HG03558 (cell line): ENCODE data around the gene PAK1IP1.
"Not testable (repeated sequence)": the region's sequence is repeated elsewhere in the genome, so short reads cannot be mapped to it uniquely, and the experiment has no call there.

Experiments
- ATAC-seq: cut with Tn5 transposase; IDR thresholded peaks from one replicate; pipeline ENCODE4 v1.9.1; 2021; ENCODE audit warnings: moderate number of reproducible peaks; ENCODE audit not compliant: unreplicated experiment; ENCODE audit errors: extremely low read depth

PAK1IP1 gene, protein sequence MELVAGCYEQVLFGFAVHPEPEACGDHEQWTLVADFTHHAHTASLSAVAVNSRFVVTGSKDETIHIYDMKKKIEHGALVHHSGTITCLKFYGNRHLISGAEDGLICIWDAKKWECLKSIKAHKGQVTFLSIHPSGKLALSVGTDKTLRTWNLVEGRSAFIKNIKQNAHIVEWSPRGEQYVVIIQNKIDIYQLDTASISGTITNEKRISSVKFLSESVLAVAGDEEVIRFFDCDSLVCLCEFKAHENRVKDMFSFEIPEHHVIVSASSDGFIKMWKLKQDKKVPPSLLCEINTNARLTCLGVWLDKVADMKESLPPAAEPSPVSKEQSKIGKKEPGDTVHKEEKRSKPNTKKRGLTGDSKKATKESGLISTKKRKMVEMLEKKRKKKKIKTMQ

DNA sequence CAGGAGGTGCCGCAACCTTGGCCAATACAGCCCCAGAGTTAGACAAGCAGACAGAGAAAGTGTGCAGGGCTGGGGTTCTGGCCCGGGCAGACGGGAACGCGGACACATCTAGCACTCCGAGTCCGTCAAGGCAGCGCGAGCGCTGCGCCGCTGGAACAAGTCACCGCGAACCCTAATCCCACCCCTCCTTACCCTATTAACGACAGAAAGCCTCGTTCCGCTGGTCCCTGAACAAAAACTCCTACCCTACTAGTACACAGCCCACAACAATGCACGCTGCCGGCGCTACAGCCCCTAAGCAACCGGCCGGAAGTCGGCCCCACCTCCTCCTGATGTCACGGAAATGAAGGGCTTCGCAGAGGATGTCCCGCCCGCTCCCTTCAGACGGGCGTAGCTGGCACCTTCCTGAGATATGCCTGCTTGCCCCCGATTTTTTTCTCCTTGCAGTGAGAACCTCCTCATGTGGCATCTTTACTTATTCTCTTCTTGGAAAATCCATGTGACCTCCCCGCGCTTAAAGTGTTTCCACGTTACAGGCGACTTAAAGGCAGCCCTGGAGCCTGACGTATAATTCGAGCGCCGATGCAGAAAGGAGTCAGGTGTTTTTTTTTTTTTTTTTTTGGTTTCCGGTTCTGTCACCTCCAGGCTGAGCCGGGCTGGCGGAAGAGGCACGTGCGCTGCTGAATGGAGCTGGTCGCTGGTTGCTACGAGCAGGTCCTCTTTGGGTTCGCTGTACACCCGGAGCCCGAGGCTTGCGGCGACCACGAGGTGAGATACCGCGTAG lies at the start of gene PAK1IP1, which contains the start of gene C6orf52:
TSS of gene PAK1IP1 (plus strand) at position 671 of the 784 bp plus-strand sequence. CDS start at position 685, 14 bp downstream.
TSS of gene C6orf52 (minus strand) at position 315 of the 784 bp plus-strand sequence. CDS start 7,066 bp downstream, outside the sequence.
- ATAC-seq: peak; percentile 96

DNA sequence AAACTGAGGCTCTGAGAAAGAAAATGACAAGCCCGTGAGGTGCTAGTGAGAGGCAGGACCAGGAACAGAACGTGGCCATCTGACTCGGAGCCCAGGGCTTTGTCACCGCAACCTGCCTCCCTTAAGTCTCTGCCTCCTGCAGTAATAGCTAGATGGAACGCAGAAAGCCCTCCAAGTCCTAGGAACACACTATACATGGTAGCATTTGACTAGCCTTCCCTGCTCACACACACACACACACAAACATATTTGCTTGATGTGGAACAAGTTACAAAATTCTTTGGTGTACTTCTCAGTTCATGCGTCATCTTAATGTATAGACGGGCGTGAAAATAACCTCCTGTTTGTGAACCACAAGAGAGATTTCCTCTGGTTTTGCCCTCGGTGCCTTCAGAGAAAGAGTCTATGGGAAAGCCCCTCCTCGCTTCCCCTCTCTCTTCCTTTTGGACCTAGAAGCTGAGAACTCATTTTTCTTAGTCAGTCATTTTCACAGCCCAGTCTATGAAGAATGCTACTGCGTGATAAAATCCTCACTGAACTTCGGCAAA lies 39.2 kb upstream of the PAK1IP1 start:
- ATAC-seq: no peak

DNA sequence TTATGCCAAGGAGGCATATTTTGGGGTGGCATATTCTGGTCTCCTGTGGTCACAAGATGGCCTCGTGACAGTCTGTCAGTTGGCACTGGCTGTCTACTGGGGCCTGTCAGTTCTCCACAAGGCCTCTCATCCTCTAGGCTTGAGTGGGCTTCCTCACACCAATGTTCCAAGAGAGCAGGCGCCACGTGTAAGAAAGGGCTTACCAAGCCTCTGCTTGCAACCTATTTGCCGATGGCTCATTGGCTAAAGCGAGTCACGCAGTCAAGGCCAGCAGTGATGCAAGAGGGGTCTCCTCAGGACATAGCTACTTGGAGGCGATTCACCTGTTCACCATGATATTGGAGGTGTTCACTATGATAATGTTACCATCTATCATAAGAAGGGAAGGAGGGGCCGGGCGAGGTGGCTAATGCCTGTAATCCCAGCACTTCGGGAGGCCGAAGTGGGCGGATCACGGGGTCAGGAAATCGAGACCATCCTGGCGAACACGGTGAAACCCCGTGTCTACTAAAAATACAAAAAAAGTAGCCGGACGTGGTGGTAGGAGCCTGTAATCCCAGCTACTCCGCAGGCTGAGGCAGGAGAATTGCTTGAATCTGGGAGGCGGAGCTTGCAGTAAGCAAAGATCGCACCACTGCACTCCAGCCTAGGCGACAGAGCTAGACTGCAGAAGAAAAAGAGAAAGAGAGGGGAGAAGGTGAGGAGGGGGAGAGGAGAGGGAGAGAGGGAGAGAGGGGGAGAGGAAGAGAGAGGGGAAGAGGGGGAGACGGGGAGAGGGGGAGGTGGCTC lies 35.7 kb upstream of the PAK1IP1 start:
- ATAC-seq: no peak

DNA sequence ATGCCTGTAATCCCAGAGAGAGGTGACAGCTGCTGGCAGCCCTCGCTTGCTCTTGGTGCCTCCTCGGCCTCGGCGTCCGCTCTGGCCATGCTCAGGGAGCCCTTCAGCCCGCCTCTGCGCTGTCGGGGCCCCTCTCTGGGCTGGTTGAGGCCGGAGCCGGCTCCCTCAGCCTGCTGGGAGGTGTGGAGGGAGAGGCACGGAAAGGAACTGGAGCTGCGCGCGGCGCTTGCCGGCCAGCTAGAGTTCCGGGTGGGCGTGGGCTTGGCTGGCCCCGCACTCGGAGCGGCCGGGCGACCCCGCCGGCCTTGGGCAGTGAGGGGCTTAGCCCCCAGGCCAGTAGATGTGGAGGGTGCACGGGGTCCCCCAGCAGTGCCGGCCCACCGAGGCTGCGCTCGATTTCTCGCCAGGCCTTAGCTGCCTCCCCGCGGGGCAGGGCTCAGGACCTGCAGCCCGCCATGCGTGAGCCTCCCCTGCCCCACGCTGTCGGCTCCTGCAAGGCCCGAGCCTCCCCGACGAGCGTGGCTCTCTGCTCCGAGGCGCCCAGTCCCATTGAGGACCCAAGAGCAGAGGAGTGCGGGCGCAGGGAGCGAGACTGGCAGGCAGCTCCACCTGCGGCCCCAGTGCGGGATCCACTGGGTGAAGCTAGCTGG lies 34.9 kb upstream of the PAK1IP1 start:
- ATAC-seq: no peak

DNA sequence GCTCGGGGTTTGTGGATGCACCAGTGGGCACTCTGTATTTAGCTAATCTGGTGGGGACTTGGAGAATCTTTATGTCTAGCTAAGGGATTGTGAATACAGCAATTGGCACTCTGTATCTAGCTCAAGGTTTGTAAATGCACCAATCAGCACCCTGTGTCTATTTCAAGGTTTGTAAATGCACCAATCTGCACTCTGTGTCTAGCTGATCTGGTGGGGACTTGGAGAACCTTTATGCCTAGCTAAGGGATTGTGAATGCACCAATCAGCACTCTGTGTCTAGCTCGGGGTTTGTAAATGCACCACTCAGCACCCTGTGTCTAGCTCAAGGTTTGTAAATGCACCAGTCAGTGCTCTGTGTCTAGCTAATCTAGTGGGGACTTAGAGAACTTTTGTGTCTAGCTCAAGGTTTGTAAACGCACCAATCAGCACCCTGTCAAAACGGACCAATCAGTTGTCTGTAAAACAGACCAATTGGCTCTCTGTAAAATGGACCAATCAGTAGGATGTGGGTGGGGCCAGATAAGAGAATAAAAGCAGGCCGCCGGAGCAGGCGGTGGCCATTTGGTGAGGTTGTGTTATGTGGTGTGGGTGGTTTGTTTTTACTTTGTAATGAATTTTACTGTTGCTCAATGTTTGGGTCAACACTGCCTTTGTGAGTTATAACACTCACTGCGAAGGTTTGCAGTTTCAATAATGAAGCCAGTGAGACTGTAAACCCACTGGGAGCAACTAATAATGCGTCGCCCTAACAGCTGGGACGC lies 34.2 kb upstream of the PAK1IP1 start:
- ATAC-seq: not testable (repeated sequence)

DNA sequence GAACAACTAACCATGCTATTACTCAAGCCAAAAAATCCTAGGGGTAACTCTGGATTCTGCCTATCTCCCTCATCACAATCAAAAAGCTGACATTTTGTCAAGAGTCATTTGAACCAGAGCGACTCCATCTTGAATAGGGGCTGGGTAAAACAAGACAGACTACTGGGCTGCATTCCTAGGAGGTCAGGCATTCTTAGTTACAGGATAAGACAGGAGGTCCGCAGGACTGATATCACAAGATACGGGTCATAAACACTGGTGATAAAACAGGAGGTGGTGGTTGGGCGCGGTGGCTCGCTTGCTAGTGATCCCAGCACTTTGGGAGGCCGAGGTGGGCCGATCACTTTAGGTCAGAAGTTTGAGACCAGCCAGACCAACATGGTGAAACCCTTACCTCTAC lies 32.6 kb upstream of the PAK1IP1 start:
- ATAC-seq: no peak

DNA sequence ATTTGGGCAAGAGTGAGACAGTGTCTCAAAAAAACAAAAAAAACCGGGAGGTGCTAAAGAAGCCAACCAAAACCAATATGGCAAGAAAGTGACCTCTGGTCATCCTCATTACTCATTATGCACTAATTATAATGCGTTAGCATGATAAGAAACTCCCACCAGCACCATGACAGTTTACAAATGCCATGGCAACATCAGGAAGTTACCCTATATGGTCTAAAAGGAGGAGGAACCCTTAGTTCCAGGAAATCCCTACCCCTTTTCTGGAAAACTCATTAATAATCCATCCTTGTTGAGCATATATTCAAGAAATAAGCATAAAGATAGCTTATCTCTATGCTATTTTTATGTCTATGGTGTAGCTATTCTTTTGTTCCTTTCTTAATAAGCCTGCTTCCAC lies 32.0 kb upstream of the PAK1IP1 start:
- no peak for ATAC-seq

DNA sequence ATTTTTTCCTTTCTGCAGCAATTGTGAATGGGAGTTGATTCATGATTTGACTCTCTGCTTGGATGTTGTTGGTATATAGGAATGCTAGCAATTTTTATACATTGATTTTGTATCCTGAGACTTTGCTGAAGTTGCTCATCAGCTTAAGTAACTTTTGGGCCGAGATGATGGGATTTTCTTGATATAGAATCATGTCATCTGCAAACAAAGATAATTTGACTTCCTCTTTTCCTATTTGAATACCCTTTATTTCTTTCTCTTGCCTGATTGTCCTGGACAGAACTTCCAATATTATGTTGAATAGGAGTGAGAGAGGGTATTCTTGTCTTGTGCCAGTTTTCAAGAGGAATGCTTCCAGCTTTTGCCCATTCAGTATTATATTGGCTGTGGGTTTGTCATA lies 29.2 kb upstream of the PAK1IP1 start:
- not testable (repeated sequence) for ATAC-seq

DNA sequence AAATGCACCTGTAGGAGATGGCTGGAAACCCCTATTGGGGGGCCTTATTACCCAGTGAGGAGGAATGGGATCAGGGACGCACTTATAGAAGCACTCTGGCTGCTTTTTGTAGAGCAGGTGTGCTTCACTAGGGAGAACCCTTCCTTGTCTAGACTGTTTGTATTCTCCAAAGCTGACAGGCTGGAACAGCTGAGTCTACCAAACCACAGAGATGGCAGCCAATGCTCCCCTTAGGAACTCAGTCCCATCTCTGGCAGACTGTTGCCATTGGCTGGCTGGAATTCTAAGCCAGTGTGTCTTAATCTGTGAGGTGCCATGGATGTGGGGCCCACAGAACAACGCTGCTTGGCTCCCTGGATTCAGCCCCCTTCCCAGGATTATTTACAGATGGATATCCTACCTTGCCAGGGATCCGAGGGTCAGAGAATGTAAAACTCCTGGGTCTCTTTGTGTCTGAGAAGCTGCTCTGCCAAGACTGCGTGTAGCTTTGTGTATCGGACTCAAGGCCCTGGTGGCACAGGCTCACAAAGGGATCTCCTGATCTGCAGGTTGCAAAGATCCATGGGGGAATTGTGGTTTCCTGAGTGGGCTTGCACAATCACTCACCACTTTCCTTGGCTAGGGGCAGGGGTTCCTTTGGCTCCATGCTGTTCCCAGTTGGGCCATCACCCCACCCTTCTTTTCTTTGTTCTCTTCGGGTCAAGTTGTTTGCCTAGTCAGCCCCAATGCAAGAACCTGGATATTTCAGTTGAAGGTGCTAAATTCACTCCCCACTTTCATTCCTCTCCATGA lies 26.4 kb upstream of the PAK1IP1 start:
- no peak for ATAC-seq

DNA sequence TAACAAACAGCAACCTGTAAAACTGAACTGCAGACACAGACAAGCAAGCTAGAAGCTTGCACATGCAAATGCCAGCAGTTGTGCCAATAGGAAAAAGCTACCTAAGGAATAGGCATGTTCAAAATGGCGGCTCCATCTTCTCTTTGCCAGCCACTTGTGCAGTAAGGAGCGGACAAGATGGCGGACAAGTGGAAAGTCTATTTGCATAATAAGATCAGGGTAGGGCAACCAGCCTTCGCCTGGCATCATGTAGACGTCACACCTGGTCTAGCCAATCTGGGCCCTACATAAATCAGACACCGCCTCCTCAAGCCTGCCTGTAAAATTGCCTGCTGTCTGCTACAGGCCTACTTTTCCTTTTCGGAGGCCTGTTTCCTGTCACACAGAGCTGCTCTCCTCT lies 18.4 kb upstream of the PAK1IP1 start:
- ATAC-seq: no peak

DNA sequence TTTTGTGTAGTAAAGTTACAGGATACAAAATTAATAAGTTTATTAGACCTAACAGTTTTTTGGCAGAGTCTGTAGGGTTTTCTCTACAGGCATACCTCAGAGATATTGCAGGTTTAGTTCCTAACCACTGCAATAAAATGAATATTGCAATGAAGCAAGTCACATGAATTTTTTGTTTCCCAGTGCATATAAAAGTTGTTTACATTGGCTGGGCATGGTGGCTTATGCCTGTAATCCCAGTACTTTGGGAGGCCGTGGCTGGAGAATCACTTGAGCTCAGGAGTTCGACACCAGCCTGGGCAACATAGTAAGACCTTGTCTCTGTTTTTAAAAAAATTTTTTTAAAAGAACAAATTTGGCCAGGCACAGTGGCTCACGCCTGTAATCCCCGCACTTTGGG lies 16.3 kb upstream of the PAK1IP1 start:
- no peak for ATAC-seq

DNA sequence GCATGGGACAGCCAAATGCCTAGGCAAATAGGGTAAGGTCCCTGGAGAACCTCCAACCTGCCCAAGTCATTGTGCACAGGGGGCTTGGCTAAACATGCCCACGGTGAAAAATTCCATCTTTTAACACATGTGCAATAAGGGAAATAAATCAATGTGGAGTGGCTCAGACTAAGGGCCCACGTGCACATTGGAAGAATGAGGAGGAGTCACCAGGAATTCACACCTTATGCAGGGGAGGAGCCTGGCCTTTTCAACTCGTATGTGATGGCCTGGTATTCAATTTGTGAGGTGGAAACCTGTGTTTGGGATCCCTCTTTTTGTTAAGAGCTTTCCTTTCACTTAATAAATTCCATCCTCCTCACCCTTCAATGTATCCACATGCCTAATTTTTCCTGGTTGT lies 13.0 kb upstream of the PAK1IP1 start:
- no peak for ATAC-seq

DNA sequence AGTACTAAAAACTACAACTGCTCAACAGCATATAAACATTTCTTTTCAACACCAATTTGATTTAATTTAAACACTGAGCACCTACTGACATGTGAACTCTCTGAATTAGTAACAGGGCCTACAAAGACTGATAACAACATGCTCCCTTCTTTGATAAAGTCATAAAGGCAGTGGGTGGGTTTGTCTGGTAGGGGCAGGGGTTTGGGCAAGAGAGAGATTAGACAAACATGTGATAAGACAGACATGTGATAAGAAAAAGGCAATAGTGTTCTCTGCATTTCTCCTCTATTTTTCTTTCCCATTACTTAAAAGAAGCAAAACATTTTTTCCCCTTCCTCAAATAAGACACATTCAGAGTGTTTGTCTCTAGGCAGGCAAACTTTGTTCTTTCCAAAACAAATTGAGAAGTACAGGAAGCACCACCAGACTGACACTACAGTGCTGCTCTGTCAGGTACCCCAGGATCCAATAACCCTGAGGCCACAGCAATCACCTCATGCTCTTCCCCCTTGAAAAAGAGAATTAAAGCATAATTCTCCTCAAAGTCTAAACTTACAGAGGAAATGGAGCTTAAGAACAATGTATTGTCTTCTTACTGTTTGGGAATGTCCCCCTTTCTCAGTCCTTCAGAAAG lies 12.3 kb upstream of the PAK1IP1 start:
- ATAC-seq: no peak

DNA sequence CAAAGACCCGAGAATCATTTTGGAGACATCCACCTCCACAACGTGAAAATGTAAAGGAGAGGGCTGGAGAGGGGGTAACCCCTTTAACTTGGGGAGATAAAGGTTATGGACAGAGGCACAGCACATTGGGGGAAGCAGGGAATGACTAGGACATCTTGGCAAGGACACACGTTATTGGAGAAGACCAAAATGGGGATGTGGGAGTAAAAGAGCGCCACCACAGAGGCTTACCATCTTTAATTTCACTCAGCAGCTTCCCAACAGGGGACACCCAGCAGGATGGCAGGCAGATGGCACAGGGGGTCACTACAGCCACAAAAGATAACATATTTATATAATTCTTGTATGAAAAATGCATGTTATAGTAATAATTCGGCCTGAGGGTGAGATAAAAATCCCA lies 10.2 kb upstream of the PAK1IP1 start:
- no peak for ATAC-seq

DNA sequence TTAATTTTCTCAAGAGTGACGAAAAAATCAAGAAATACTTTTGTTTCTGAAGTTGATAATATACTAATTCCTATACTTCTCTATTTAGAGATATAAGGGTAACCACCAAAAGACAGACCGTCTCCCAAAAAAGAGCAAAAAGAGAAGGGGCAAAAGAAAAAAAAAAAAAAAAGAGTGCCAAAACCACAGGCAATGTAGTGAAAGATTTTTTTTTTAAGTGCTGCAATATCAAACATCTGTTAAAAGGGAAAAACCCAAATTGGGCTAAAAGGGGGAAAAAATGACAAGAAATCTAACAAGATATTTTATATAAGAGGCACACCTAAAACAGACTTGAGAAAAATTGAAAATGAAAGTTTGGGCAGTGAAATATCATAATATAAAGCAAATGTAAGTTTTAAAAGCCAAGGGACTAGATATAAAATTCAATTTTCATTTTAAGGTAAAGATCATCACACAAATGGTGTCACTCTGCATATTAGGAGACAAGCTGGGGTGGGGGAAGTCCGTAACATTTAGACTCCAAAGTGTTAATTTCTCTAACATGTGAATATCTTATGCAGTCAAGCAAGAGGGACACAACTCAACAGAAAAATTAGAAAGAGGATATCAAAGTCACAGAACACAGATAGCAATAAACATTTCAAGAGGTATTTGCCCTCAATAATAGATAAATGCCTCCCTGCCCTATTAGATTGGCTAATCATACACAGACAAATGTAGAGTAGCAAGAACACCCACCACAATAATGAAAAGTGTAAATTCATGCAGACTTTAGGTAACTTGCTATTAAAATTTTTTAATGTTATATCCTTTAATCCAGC lies 9.5 kb upstream of the PAK1IP1 start:
- no peak for ATAC-seq

DNA sequence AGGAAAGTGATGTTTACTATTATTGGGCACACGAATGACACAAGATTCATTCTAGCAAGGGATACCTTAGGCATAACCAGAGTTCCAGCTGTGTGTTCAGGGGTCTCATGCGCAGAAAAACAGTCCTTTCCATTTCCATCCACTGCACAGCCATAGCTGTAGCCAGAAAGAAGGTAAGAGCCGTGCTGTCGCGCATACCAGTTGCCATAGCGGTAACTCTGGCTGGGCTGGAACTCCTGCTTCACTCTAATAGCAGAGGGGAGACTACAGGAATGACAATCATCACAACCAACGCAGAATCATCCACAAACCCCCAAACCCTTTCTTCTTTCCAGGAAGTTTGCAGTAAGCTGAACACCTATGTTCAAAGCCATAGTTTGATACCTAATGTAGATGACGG lies 7.9 kb upstream of the PAK1IP1 start:
- no peak for ATAC-seq

DNA sequence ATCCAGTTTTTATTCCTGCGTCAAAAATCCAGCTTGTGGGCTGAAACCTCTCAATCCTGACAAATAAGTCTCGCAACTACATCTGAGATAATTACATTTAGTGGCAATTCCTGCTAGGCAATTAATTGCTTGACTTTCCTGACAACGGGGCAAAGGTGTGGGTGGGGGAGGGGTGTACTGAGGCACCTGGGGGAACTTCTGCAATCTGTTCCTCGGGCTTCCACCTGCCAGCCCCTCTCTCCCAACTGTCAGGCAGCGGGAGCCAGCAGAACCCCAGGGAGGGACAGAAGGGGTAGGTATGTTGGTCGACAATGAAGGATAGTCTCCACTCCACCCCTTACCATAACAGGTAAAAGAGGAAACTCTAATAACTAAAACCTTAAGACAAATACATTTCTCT lies 7.2 kb upstream of the PAK1IP1 start:
- no peak for ATAC-seq
